ENCODE results near the gene LRRC41. TPM values are rescaled to one million over a fixed set of nuclear protein-coding genes. Genes with fewer than 3 reads are reported as not detected.

The LRRC41 gene
- total and polyA plus RNA-seq, 2 of the 13 experiments (the other 11 are each of a cell fraction or from before 2014, with no cell fraction given), result 48.1 to 53.6 TPM

- no peak for TF ChIP-seq ZNF747 (CRISPR knock-in tag; IDR thresholded peaks at IDR 0.05; ENCODE audit: borderline replicate concordance)
- peak; percentile 75; the same call in 1 of the 2 replicates for TF ChIP-seq ZNF256 (CRISPR knock-in tag; conservative IDR thresholded peaks at IDR 0.05)
- no peak for TF ChIP-seq NFIB (CRISPR knock-in tag; IDR thresholded peaks at IDR 0.05; ENCODE audit: borderline replicate concordance)
- peak; percentile 87 for TF ChIP-seq ZNF143 (CRISPR knock-in tag; IDR thresholded peaks at IDR 0.05)
- TF ChIP-seq ZNF83 (CRISPR knock-in tag; IDR thresholded peaks at IDR 0.05; ENCODE audit: borderline replicate concordance), result no peak; the same call in 1 of the 2 replicates
- peak; percentile 81 for TF ChIP-seq MED1 (CRISPR knock-in tag; IDR thresholded peaks at IDR 0.05)
- peak; percentile 68; the same call in 1 of the 2 replicates for TF ChIP-seq ZBTB20 (CRISPR knock-in tag; IDR thresholded peaks at IDR 0.05; ENCODE audit: borderline replicate concordance, low read depth)
- TF ChIP-seq SMARCC2 (IDR thresholded peaks at IDR 0.05), result no peak
- peak; percentile 75 for TF ChIP-seq RBFOX2 (IDR thresholded peaks at IDR 0.05; ENCODE audit: low read depth, low read length)
- no peak for TF ChIP-seq SMC3 (IDR thresholded peaks at IDR 0.05; ENCODE audit: low read length)
- TF ChIP-seq, protein P1, sequence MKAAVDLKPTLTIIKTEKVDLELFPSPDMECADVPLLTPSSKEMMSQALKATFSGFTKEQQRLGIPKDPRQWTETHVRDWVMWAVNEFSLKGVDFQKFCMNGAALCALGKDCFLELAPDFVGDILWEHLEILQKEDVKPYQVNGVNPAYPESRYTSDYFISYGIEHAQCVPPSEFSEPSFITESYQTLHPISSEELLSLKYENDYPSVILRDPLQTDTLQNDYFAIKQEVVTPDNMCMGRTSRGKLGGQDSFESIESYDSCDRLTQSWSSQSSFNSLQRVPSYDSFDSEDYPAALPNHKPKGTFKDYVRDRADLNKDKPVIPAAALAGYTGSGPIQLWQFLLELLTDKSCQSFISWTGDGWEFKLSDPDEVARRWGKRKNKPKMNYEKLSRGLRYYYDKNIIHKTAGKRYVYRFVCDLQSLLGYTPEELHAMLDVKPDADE (CRISPR knock-in tag; IDR thresholded peaks at IDR 0.05), result 0 out of 2 replicates have a peak, but pooled peaks have one; percentile 46
- TF ChIP-seq, protein P2, sequence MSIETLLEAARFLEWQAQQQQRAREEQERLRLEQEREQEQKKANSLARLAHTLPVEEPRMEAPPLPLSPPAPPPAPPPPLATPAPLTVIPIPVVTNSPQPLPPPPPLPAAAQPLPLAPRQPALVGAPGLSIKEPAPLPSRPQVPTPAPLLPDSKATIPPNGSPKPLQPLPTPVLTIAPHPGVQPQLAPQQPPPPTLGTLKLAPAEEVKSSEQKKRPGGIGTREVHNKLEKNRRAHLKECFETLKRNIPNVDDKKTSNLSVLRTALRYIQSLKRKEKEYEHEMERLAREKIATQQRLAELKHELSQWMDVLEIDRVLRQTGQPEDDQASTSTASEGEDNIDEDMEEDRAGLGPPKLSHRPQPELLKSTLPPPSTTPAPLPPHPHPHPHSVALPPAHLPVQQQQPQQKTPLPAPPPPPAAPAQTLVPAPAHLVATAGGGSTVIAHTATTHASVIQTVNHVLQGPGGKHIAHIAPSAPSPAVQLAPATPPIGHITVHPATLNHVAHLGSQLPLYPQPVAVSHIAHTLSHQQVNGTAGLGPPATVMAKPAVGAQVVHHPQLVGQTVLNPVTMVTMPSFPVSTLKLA (IDR thresholded peaks at IDR 0.05), result no peak
- TF ChIP-seq ATF1 (CRISPR knock-in tag; IDR thresholded peaks at IDR 0.05), result peak; percentile 69
- TF ChIP-seq NONO (IDR thresholded peaks at IDR 0.05), result no peak
- TF ChIP-seq NONO (CRISPR knock-in tag; conservative IDR thresholded peaks at IDR 0.05), result peak; percentile 90
- no peak for TF ChIP-seq HDAC6 (IDR thresholded peaks at IDR 0.05; ENCODE audit: low read depth, low read length)
- TF ChIP-seq RORA (CRISPR knock-in tag; IDR thresholded peaks at IDR 0.05), result no peak
- no peak for TF ChIP-seq HNRNPK (IDR thresholded peaks at IDR 0.05; ENCODE audit: low read depth, low read length, poor library complexity, severe bottlenecking)
- TF ChIP-seq ZMAT3 (CRISPR knock-in tag; conservative IDR thresholded peaks at IDR 0.05), result peak; percentile 72; the same call in 1 of the 2 replicates
- no peak for TF ChIP-seq ZNF607 (CRISPR knock-in tag; IDR thresholded peaks at IDR 0.05; ENCODE audit: borderline replicate concordance)
- no peak for TF ChIP-seq ZEB1 (IDR thresholded peaks at IDR 0.05; ENCODE audit: insufficient replicate concordance, low read depth)
- TF ChIP-seq CC2D1A (CRISPR knock-in tag; IDR thresholded peaks at IDR 0.05), result no peak
- peak; percentile 60; the same call in 1 of the 2 replicates for TF ChIP-seq DNMT3B (CRISPR knock-in tag; conservative IDR thresholded peaks at IDR 0.05)
- peak; percentile 24; the same call in 1 of the 2 replicates for TF ChIP-seq NR2C2 (CRISPR knock-in tag; IDR thresholded peaks at IDR 0.05; ENCODE audit: borderline replicate concordance)
- TF ChIP-seq, protein P3, sequence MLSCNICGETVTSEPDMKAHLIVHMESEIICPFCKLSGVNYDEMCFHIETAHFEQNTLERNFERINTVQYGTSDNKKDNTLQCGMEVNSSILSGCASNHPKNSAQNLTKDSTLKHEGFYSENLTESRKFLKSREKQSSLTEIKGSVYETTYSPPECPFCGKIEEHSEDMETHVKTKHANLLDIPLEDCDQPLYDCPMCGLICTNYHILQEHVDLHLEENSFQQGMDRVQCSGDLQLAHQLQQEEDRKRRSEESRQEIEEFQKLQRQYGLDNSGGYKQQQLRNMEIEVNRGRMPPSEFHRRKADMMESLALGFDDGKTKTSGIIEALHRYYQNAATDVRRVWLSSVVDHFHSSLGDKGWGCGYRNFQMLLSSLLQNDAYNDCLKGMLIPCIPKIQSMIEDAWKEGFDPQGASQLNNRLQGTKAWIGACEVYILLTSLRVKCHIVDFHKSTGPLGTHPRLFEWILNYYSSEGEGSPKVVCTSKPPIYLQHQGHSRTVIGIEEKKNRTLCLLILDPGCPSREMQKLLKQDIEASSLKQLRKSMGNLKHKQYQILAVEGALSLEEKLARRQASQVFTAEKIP (CRISPR knock-in tag; IDR thresholded peaks at IDR 0.05; ENCODE audit: borderline replicate concordance), result no peak
- peak; percentile 72; the same call in 1 of the 2 replicates for TF ChIP-seq MED13 (CRISPR knock-in tag; IDR thresholded peaks at IDR 0.05)
Observed at GRCh38 chr1:46340404-46341221, 37.2 kb upstream of the LRRC41 start, which contains the start of gene NSUN4 (continued).
